ENCODE measurements around the gene ATOH7.

GRCh38 chr10:68235111-68235510 is 3.2 kb upstream of the ATOH7 start:
- TF ChIP-seq CTCF (conservative IDR thresholded peaks at IDR 0.05; ENCODE audit: low read depth, low read length) = no peak
- no peak for TF ChIP-seq EZH2 (IDR thresholded peaks at IDR 0.05; ENCODE audit: low read length, unreplicated experiment)
- no peak for TF ChIP-seq EZH2phosphoT487 (IDR thresholded peaks at IDR 0.05; ENCODE audit: borderline replicate concordance, low read length)

Data from PC-3 (cell line).